OCI-LY3 (cell line): ENCODE data around the gene NGEF.

Experiments used
- CTCF ChIP-seq: fragments of 200-600, 300-600 bp; sonication (generic); IDR thresholded peaks from 2 replicates; pipeline ENCODE4 v1.5.1; 2014; ENCODE audit warnings: antibody characterized with exemption, low read length, low read depth
- EZH2phosphoT487 ChIP-seq: fragments of 200-600 bp; shearing (Covaris generic); IDR thresholded peaks from 2 replicates; pipeline ENCODE4 v1.6.1; 2018; ENCODE audit warnings: antibody characterized with exemption, mixed run types, low read depth

GRCh38 chr2:232896720-232897597 lies 116.1 kb downstream of the NGEF start:
- TF ChIP-seq CTCF = no peak
- TF ChIP-seq EZH2phosphoT487 = no peak
